Keratinocyte (primary cell): ENCODE data around the gene SERPINB11. TPM values are rescaled to one million over a fixed set of nuclear protein-coding genes. Genes with fewer than 3 reads are reported as not detected.

Source experiments
- DNase-seq: peaks from one replicate; pipeline ENCODE4 v3.0.0-alpha.2; 2011; ENCODE audit warnings: low read depth, missing footprints, low spot score
- FAIRE-seq: peaks from 2 replicates; lab custom pipeline; 2011; peaks lifted over from hg19 to GRCh38; lab: Jason Lieb, UNC
- H2AFZ ChIP-seq: 2 replicates; pipeline ENCODE4 v1.6.0; 2012; ENCODE audit warnings: low read length, control low read depth, inconsistent platforms; ENCODE audit not compliant: control insufficient read depth
- H3K27ac ChIP-seq: 2 replicates; pipeline ENCODE4 v1.5.1; 2011; ENCODE audit warnings: low read length; ENCODE audit not compliant: control insufficient read depth, insufficient read depth
- H3K27me3 ChIP-seq: 3 replicates; pipeline ENCODE4 v1.6.0; 2011; ENCODE audit warnings: low read length; ENCODE audit not compliant: control insufficient read depth, insufficient read depth; ENCODE audit errors: extremely low read depth
- H3K36me3 ChIP-seq, 2 experiments: 2 replicates in 1 of 2; 3 replicates in 1 of 2; pipeline ENCODE4 v1.5.1; 2011; ENCODE audit warnings: low read length in 2 of 2, mild to moderate bottlenecking in 1 of 2; ENCODE audit not compliant: control insufficient read depth in 2 of 2, insufficient read depth in 2 of 2; ENCODE audit errors: extremely low read depth in 1 of 2
- H3K4me1 ChIP-seq: 3 replicates; pipeline ENCODE4 v1.5.1; 2011; ENCODE audit warnings: low read length; ENCODE audit not compliant: control insufficient read depth, insufficient read depth; ENCODE audit errors: extremely low read depth
- H3K4me2 ChIP-seq: 3 replicates; pipeline ENCODE4 v1.6.0; 2011; ENCODE audit warnings: low read depth, low read length; ENCODE audit not compliant: control insufficient read depth, insufficient read depth; ENCODE audit errors: extremely low read depth
- H3K4me3 ChIP-seq, 3 experiments: fragments of 200-600 bp in 1 of 3; sonication (generic) in 1 of 3; 2 replicates in 2 of 3; 3 replicates in 1 of 3; pipeline ENCODE4 v1.5.1; 2011 to 2016; ENCODE audit warnings: low read length in 3 of 3, mild to moderate bottlenecking in 3 of 3, control low read depth in 2 of 3, inconsistent platforms in 1 of 3, low read depth in 1 of 3, mixed read lengths in 1 of 3, mixed run types in 1 of 3, moderate library complexity in 1 of 3; ENCODE audit not compliant: control insufficient read depth in 2 of 3, insufficient read depth in 2 of 3; ENCODE audit errors: extremely low read depth in 1 of 3
- H3K79me2 ChIP-seq: 2 replicates; pipeline ENCODE4 v1.6.0; 2012; ENCODE audit warnings: low read length; ENCODE audit not compliant: control insufficient read depth, insufficient read depth
- H3K9ac ChIP-seq: 3 replicates; pipeline ENCODE4 v1.6.0; 2011; ENCODE audit warnings: low read length; ENCODE audit not compliant: control insufficient read depth, insufficient read depth; ENCODE audit errors: extremely low read depth
- H3K9me1 ChIP-seq: 3 replicates; pipeline ENCODE4 v1.6.0; 2011; ENCODE audit warnings: low read length; ENCODE audit not compliant: control insufficient read depth, insufficient read depth; ENCODE audit errors: extremely low read depth
- H3K9me3 ChIP-seq: 2 replicates; pipeline ENCODE4 v1.5.1; 2012; ENCODE audit warnings: low read depth, low read length; ENCODE audit not compliant: control insufficient read depth
- H4K20me1 ChIP-seq: 3 replicates; pipeline ENCODE4 v1.6.0; 2011; ENCODE audit warnings: low read length; ENCODE audit not compliant: control insufficient read depth, insufficient read depth; ENCODE audit errors: extremely low read depth
- EZH2 ChIP-seq: IDR thresholded peaks from one replicate; pipeline ENCODE4 v1.6.1; 2012; ENCODE audit warnings: inconsistent platforms, mild to moderate bottlenecking, low read length, moderate library complexity
- dilution Hi-C: fragments of 300-500 bp; cut with MboI; formaldehyde crosslinking; loops from one replicate; pipeline ENCODE4 v1.7.0; 2020; ENCODE audit warnings: low sequenced_read_pairs; ENCODE audit not compliant: extremely low pct_ligation_motif_present
- polyA plus RNA-seq, 5 experiments: library from polyadenylated mRNA; depleted of rRNA in 3 of 5; stranded (reverse) in 3 of 5; stranded (forward) in 1 of 5; unstranded in 1 of 5; fragments of >200 nt; gene quantifications; 1 replicate in 1 of 5; 2 replicates in 3 of 5; 3 replicates in 1 of 5; pipeline versions ENCODE4 v1.2.1 to v1.2.3, GENCODE V29; 2011 to 2012; ENCODE audit warnings: missing spikeins in 2 of 5, low read depth in 1 of 5, low replicate concordance in 1 of 5
- TF ChIP-seq, protein P1 (sequence below), 3 experiments: IDR thresholded peaks in 1 of 3; conservative IDR thresholded peaks in 1 of 3; optimal IDR thresholded peaks in 1 of 3; 2 replicates in 2 of 3; 3 replicates in 1 of 3; pipeline versions ENCODE3 to v1.5.1; 2011; ENCODE audit warnings: low read length in 3 of 3, mild to moderate bottlenecking in 3 of 3, moderate library complexity in 2 of 3, control low read depth in 1 of 3, inconsistent platforms in 1 of 3; ENCODE audit not compliant: insufficient read depth in 2 of 3; ENCODE audit errors: extremely low read depth in 1 of 3

Gene SERPINB11
- polyA plus RNA-seq, 1 donor (not counting 4 experiments of a cell fraction or from before 2014, with no cell fraction given) = not detected

DNA sequence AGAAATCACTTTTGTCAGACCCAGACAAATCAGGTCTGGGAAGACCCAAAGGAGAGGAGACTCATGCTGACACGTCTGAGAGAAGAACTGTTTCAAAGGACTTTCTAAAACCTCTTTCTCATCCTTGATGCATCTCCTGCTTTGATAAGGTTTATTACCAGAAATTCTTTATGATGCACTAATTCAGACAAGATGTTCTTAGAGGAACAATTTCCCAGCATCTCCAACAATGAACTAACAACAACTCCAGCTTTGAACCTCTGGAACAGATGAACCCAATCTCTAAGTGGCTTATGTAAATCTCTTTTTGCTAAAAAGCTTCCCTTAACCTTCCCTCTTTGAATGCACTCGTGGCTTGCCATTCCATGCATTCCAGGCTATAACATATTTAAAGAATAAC is 15.9 kb upstream of the SERPINB11 start:
- no peaks in the 10 kb centered on the region for H3K9me1 ChIP-seq
- H3K36me3 ChIP-seq = no peaks in the 10 kb centered on the region
- dilution Hi-C loops = no loop called here
- H3K9me3 ChIP-seq = no peaks in the 10 kb centered on the region
- no peak for TF ChIP-seq EZH2
- TF ChIP-seq, protein P1, sequence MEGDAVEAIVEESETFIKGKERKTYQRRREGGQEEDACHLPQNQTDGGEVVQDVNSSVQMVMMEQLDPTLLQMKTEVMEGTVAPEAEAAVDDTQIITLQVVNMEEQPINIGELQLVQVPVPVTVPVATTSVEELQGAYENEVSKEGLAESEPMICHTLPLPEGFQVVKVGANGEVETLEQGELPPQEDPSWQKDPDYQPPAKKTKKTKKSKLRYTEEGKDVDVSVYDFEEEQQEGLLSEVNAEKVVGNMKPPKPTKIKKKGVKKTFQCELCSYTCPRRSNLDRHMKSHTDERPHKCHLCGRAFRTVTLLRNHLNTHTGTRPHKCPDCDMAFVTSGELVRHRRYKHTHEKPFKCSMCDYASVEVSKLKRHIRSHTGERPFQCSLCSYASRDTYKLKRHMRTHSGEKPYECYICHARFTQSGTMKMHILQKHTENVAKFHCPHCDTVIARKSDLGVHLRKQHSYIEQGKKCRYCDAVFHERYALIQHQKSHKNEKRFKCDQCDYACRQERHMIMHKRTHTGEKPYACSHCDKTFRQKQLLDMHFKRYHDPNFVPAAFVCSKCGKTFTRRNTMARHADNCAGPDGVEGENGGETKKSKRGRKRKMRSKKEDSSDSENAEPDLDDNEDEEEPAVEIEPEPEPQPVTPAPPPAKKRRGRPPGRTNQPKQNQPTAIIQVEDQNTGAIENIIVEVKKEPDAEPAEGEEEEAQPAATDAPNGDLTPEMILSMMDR (optimal IDR thresholded peaks at IDR 0.05 in 1 of 3, IDR thresholded peaks at IDR 0.05 in 1 of 3, conservative IDR thresholded peaks at IDR 0.05 in 1 of 3; ENCODE audit: extremely low read depth in 1 of 3, insufficient read depth in 2 of 3, low read length in 3 of 3) = no peak
- H3K27me3 ChIP-seq = no peaks in the 10 kb centered on the region
- peaks cover 21% of the 10 kb centered on the region for H3K4me1 ChIP-seq
- H2AFZ ChIP-seq = no peak overlapping the region
- no peak overlapping the region for H3K4me3 ChIP-seq
- H3K9ac ChIP-seq = no peak overlapping the region
- H4K20me1 ChIP-seq = no peaks in the 10 kb centered on the region
- no peaks in the 10 kb centered on the region for H3K79me2 ChIP-seq
- H3K4me2 ChIP-seq = no peak overlapping the region
- H3K27ac ChIP-seq = no peak overlapping the region
- no peak for FAIRE-seq
- DNase-seq = no peak

DNA sequence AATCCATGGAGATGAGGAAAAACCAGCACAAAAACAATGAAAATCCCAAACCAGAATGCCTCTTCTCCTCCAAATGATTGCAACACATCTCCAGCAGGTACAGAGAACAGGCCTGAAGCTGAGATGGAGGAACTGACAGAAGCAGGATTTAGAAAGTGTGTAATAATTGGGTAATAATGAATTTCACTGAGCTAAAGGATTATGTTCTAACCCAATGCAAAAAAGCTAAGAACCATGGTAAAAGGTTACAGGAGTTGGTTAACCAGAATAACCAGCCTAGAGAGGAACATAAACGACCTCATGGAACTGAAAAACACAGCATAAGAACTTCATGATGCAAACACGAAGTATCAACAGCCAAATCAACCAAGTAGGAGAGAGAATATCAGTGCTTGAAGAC is 13.7 kb upstream of the SERPINB11 start:
- no peak for DNase-seq
- Histone ChIP-seq H3K9me1 (no peaks in the 10 kb centered on the region), H3K27me3 (no peaks in the 10 kb centered on the region), H3K79me2 (no peaks in the 10 kb centered on the region), H3K4me1 (peaks cover 7% of the 10 kb centered on the region), H3K4me2 (no peak overlapping the region), H3K36me3 (no peaks in the 10 kb centered on the region), H3K4me3 (no peak overlapping the region), H4K20me1 (no peaks in the 10 kb centered on the region), H3K9ac (no peak overlapping the region), H2AFZ (no peak overlapping the region), H3K27ac (no peak overlapping the region), H3K9me3 (no peaks in the 10 kb centered on the region)
- TF ChIP-seq, protein P1 (optimal IDR thresholded peaks at IDR 0.05 in 1 of 3, IDR thresholded peaks at IDR 0.05 in 1 of 3, conservative IDR thresholded peaks at IDR 0.05 in 1 of 3; ENCODE audit: extremely low read depth in 1 of 3, insufficient read depth in 2 of 3, low read length in 3 of 3) = no peak
- TF ChIP-seq EZH2 = no peak
- no peak for FAIRE-seq
- dilution Hi-C loops = no loop called here
